ENCODE results near the gene SMARCAL1. TPM values are rescaled to one million over a fixed set of nuclear protein-coding genes. Genes with fewer than 3 reads are reported as not detected.

SMARCAL1 gene
- polyA plus RNA-seq, 1 donor from 2014 or later: 7.5 TPM

GRCh38 chr2:216503697-216504375 lies 91.6 kb downstream of the SMARCAL1 start:
- Histone ChIP-seq H3K36me3 (ENCODE audit: insufficient read depth, low read length) (peaks cover 7% of the 10 kb centered on the region), H3K4me2 (ENCODE audit: low read length) (no peak overlapping the region), H4K20me1 (ENCODE audit: insufficient read depth) (no peaks in the 10 kb centered on the region), H3K9ac (ENCODE audit: low read length) (no peak overlapping the region), H3K79me2 (replicated peaks; ENCODE audit: insufficient read depth, low read length) (peaks cover 17% of the 10 kb centered on the region), H3K27me3 (ENCODE audit: insufficient read depth, low read depth, low read length) (no peaks in the 10 kb centered on the region), H3K27ac (ENCODE audit: low read length) (no peak overlapping the region), H2AFZ (ENCODE audit: low read depth, low read length) (no peak overlapping the region), H3K9me2 (ENCODE audit: insufficient read depth, low read length) (no peaks in the 10 kb centered on the region), H3K9me3 (ENCODE audit: low read length) (no peaks in the 10 kb centered on the region), H3K4me3 (ENCODE audit: low read length) (no peak overlapping the region), H3F3A (ENCODE audit: insufficient read depth, low read length, poor library complexity, severe bottlenecking) (no peaks in the 10 kb centered on the region)
- TF ChIP-seq EZH2 (IDR thresholded peaks at IDR 0.05; ENCODE audit: borderline replicate concordance, insufficient read depth, low read length, poor library complexity, severe bottlenecking): no peak
- TF ChIP-seq REST (IDR thresholded peaks at IDR 0.05; ENCODE audit: borderline replicate concordance): no peak
- TF ChIP-seq SMC3 (conservative IDR thresholded peaks at IDR 0.05; ENCODE audit: poor library complexity): no peak
- no peak for TF ChIP-seq EP300 (conservative IDR thresholded peaks at IDR 0.05; ENCODE audit: poor library complexity, severe bottlenecking)
- no peak for TF ChIP-seq RAD21 (conservative IDR thresholded peaks at IDR 0.05)
- no peak for TF ChIP-seq TAF1 (IDR thresholded peaks at IDR 0.05; ENCODE audit: low read depth)
- TF ChIP-seq, protein P1, sequence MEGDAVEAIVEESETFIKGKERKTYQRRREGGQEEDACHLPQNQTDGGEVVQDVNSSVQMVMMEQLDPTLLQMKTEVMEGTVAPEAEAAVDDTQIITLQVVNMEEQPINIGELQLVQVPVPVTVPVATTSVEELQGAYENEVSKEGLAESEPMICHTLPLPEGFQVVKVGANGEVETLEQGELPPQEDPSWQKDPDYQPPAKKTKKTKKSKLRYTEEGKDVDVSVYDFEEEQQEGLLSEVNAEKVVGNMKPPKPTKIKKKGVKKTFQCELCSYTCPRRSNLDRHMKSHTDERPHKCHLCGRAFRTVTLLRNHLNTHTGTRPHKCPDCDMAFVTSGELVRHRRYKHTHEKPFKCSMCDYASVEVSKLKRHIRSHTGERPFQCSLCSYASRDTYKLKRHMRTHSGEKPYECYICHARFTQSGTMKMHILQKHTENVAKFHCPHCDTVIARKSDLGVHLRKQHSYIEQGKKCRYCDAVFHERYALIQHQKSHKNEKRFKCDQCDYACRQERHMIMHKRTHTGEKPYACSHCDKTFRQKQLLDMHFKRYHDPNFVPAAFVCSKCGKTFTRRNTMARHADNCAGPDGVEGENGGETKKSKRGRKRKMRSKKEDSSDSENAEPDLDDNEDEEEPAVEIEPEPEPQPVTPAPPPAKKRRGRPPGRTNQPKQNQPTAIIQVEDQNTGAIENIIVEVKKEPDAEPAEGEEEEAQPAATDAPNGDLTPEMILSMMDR (IDR thresholded peaks at IDR 0.05; ENCODE audit: poor library complexity, severe bottlenecking): no peak
- TF ChIP-seq POLR2AphosphoS5 (IDR thresholded peaks at IDR 0.05): no peak
- TF ChIP-seq MXI1 (conservative IDR thresholded peaks at IDR 0.05; ENCODE audit: poor library complexity, severe bottlenecking): no peak

DNA sequence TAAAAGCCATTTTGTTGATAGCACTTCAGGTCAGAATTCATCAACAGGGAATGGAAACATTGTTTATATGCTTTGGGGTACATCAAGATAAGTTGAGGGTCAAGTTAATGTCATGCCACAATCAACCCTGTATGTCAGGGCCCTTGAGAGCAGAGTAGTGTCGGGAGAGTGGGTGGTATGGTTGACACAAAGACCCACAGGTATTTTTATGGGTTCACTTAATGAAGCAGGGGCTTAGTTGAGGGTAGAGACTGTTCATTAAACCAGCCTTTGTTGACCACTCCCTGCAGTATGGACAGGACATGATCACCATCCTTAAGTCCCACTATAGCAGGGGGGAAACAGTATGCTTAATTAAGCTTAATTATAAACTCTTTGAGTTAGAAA lies 92.1 kb downstream of the SMARCAL1 start:
- Histone ChIP-seq H3K36me3 (ENCODE audit: insufficient read depth, low read length) (peaks cover 7% of the 10 kb centered on the region), H3K27me3 (ENCODE audit: insufficient read depth, low read depth, low read length) (no peaks in the 10 kb centered on the region), H3K9me3 (ENCODE audit: low read length) (no peaks in the 10 kb centered on the region), H2AFZ (ENCODE audit: low read depth, low read length) (no peak overlapping the region), H3K27ac (ENCODE audit: low read length) (no peak overlapping the region), H4K20me1 (ENCODE audit: insufficient read depth) (no peaks in the 10 kb centered on the region), H3K4me3 (ENCODE audit: low read length) (no peak overlapping the region), H3K9me2 (ENCODE audit: insufficient read depth, low read length) (no peaks in the 10 kb centered on the region), H3K79me2 (replicated peaks; ENCODE audit: insufficient read depth, low read length) (peaks cover 12% of the 10 kb centered on the region), H3F3A (ENCODE audit: insufficient read depth, low read length, poor library complexity, severe bottlenecking) (no peaks in the 10 kb centered on the region), H3K4me2 (ENCODE audit: low read length) (no peak overlapping the region), H3K9ac (ENCODE audit: low read length) (no peak overlapping the region)
- TF ChIP-seq EP300 (conservative IDR thresholded peaks at IDR 0.05; ENCODE audit: poor library complexity, severe bottlenecking): no peak
- TF ChIP-seq SMC3 (conservative IDR thresholded peaks at IDR 0.05; ENCODE audit: poor library complexity): no peak
- TF ChIP-seq RAD21 (conservative IDR thresholded peaks at IDR 0.05): no peak
- TF ChIP-seq TAF1 (IDR thresholded peaks at IDR 0.05; ENCODE audit: low read depth): no peak
- no peak for TF ChIP-seq REST (IDR thresholded peaks at IDR 0.05; ENCODE audit: borderline replicate concordance)
- no peak for TF ChIP-seq EZH2 (IDR thresholded peaks at IDR 0.05; ENCODE audit: borderline replicate concordance, insufficient read depth, low read length, poor library complexity, severe bottlenecking)
- TF ChIP-seq MXI1 (conservative IDR thresholded peaks at IDR 0.05; ENCODE audit: poor library complexity, severe bottlenecking): no peak
- no peak for TF ChIP-seq POLR2AphosphoS5 (IDR thresholded peaks at IDR 0.05)
- TF ChIP-seq, protein P1 (IDR thresholded peaks at IDR 0.05; ENCODE audit: poor library complexity, severe bottlenecking): no peak

Measured in neural cell (in vitro differentiated cells).